ENCODE measurements around the gene STRADA. TPM values are rescaled to one million over a fixed set of nuclear protein-coding genes. Genes with fewer than 3 reads are reported as not detected.

The STRADA gene
- total RNA-seq: 19.5 and 21.1 TPM in 2 replicates

DNA sequence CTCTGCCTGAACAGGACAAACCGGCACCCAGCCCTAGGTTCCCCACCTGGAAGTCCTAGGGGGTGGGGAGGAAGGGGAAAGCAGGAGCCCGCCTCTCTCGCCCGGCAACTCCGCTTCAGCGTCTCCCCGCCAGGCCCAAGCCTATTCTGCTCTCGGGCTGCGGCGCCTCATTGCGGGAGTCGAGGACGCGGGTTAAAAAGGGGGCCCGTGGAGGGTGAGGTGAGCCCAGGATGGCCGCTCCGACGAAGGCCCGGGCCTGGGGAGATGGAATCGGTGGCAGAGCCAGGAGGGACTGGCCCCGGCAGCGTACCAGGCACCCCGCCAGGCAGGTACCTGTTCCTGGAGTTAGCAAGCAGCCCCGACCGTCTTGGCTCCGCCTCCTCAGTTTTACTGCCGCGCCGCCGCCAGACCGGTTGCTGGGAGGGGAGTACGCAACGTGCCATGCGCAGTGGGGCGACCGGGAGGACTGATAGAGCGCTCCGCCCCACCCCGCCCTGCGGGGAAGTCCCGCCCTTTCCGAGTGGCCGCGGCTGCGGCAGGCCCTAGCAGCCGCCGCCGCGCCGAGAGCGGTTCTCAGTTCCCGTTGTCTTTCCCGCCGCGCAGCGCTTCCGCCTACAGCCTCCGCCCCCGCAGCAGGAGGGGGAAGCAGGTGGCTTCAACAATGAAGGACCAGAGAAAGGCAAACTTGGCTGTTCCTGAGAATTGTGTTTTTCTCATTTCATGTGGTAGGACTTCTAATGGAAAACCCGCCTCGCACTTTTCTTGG lies at the start of gene STRADA:
Gene STRADA (minus strand): TSS at position 392 of the 766 bp plus-strand sequence. CDS start 13,430 bp downstream, outside the sequence.

DNA sequence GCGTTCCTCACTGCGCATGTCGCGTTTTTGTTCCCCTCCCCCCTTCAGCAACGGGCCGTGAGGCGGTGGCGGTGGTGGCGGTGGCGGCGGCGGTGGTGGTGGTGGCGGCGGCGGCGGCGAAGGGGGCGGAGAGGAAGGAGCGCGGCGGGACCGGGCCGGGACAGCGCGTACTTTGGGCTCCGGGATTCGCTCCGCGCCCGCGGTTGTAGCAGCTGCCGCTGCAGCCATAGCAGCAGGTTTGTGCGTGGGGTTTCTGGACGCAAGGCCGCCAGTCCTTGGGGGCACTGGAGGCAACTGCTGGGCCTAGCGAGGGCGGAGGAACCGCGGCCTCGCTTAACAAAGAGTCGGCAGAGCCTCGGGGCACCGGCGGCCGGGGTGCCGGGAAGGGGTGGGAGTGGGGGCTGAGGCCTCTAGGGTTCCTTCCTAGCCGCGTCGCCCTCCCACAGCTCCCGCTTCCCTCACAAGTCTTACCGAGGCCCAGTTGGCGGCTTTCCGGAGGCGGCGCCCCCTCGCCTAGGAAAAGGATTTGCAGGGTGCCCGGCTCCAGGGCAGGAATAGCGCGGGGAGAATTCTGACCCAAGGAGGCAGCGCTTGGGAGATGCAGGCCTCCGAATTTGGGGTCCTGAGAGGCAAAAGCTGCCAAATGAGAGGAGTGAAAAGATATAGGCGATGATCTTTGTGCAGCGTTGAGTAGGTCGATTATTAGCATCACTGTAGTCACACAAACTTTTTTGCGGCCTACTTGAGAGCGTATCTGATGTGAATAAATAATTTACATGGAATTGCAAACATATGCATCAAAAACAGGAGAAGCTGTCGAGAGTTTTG lies 32.8 kb upstream of the STRADA start, which contains the start of gene DDX42:
Gene DDX42 (plus strand): TSS at position 30 of the 828 bp plus-strand sequence. CDS start 12,880 bp downstream, outside the sequence.

DNA sequence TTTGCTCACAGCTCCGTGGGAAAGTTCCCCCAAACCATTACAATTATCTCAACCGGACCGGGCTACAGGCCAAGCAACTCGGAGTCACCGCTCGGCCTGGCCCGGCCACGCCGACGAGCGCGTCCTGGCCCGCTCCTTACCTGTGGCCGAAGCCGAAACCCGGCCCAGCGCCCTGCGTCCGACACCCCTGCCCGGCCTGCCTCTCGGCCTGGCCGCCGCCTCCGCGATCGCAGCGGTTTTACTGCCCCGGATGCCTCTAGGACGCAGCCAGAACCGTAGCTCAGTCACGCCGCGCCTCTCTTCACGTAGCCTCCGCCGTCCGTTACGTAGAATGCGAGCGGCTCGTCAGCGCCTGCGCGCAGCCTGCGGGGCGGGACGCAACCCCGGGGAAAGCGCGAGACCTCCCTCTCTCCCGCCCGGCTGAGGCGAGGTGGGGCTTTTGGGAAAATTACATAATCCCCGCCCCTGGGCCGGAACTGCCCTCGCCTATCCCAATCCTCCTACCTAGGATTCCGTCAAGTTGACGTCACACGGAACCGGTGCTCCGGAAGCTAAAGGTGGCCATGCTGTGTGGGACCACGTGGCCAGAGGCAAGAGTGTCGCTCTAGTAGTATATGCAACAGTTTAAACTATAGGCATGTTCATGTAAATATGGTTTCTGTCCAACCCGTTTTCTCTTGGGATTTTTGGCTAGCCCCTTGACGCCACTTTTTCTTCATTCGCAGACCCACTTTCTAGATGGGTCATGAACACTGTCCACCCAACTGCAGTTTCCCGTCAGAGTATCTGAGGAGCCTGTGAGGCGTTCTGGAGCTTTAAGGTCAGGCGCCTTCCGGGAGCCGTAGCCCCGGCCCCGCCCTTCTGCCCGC lies 31.9 kb upstream of the STRADA start, which contains the start of gene CCDC47:
Gene CCDC47 (minus strand): TSS at position 326 of the 869 bp plus-strand sequence. CDS start 7,422 bp downstream, outside the sequence.

GRCh38 chr17:63699638-63700527 lies 41.7 kb downstream of the STRADA start, which contains the start of gene LIMD2:
LIMD2 (minus strand) TSS chr17:63700125; CDS start chr17:63699298, 827 bp downstream.

Other genes with a start within 250 kb of the STRADA start
- not detected in 2 replicates for gene KCNH6, start 218.4 kb downstream of the STRADA start, total RNA-seq
- 12.6 and 13.4 TPM in 2 replicates for gene DCAF7, start 191.3 kb downstream of the STRADA start, total RNA-seq
- gene TACO1, start 140.9 kb downstream of the STRADA start, total RNA-seq: 15.7 and 15.9 TPM in 2 replicates
- 43.2 and 44.0 TPM in 2 replicates for gene MAP3K3, start 119.4 kb downstream of the STRADA start, total RNA-seq
- 3.3 and 5.8 TPM in 2 replicates for gene LIMD2, start 41.7 kb downstream of the STRADA start, total RNA-seq
- 76.7 and 87.7 TPM in 2 replicates for gene CCDC47, start 31.8 kb upstream of the STRADA start, total RNA-seq
- 61.2 and 62.7 TPM in 2 replicates for gene DDX42, start 32.4 kb upstream of the STRADA start, total RNA-seq
- gene PSMC5, start 85.6 kb upstream of the STRADA start, total RNA-seq: 100 and 134 TPM in 2 replicates
- gene FTSJ3, start 85.9 kb upstream of the STRADA start, total RNA-seq: 47.4 and 65.3 TPM in 2 replicates
- 84.6 and 95.6 TPM in 2 replicates for gene SMARCD2, start 100.9 kb upstream of the STRADA start, total RNA-seq
- not detected in 2 replicates for gene CSH2, start 131.9 kb upstream of the STRADA start, total RNA-seq
- gene GH2, start 140.1 kb upstream of the STRADA start, total RNA-seq: not detected in 2 replicates
- not detected in 2 replicates for gene CSH1, start 154.8 kb upstream of the STRADA start, total RNA-seq
- not detected in 2 replicates for gene CSHL1, start 169.5 kb upstream of the STRADA start, total RNA-seq
- gene GH1, start 177.0 kb upstream of the STRADA start, total RNA-seq: not detected in 2 replicates
- gene CD79B, start 190.5 kb upstream of the STRADA start, total RNA-seq: 2.1 and 2.9 TPM in 2 replicates
- 0.12 and 0.13 TPM in 2 replicates for gene SCN4A, start 231.1 kb upstream of the STRADA start, total RNA-seq

Data from aortic smooth muscle cell (primary cell).